Measurements from ENCODE around the gene UGT8.

UGT8 gene

DNA sequence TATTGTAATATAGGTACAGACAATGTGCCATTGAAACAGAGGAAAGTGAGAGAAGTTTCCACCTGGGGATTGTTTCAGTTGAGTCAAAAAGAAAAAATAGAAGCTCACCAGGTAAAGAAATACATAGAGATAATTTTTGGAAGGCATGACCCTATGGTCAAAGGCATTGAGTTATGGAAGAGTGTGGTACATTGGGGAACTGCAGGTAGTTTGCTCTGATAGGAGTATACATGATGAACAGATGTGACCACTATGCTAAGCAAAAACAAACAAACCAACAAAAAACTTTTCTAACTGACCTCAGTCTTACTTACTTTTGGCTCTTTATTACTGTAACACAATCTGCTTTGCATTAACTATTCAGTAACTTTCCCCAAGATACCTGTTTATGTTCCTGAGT lies 85.9 kb downstream of the UGT8 start:
- CTCF ChIA-PET = interaction anchor here (1.7 kb wide), 1 partner anchor 10 kb away, joined by 4 read pairs; no protein-coding TSS in a partner anchor
- POLR2A ChIA-PET = no interaction called here
- Histone ChIP-seq H3K27ac (ENCODE audit: extremely low read depth, low read depth, low read length) (no peak overlapping the region), H3K36me3 (ENCODE audit: control insufficient read depth in 2 of 2, insufficient read depth in 1 of 2, low read length in 2 of 2) (no peaks in the 10 kb centered on the region), H3K9me3 (ENCODE audit: control insufficient read depth, insufficient read depth, low read depth, low read length) (no peaks in the 10 kb centered on the region), H3K4me3 (ENCODE audit: low read depth, low read length) (no peak overlapping the region), H3K4me1 (ENCODE audit: control insufficient read depth, insufficient read depth, low read length) (no peaks in the 10 kb centered on the region)
- no peak for TF ChIP-seq ZNF112 (tag by site-specific recombination; IDR thresholded peaks at IDR 0.05)
- TF ChIP-seq, protein P1, sequence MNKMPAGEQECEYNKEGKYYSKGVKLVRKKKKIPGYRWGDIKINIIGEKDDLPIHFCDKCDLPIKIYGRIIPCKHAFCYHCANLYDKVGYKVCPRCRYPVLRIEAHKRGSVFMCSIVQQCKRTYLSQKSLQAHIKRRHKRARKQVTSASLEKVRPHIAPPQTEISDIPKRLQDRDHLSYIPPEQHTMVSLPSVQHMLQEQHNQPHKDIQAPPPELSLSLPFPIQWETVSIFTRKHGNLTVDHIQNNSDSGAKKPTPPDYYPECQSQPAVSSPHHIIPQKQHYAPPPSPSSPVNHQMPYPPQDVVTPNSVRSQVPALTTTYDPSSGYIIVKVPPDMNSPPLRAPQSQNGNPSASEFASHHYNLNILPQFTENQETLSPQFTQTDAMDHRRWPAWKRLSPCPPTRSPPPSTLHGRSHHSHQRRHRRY (tag by site-specific recombination; IDR thresholded peaks at IDR 0.05) = no peak
- TF ChIP-seq KLF9 (tag by site-specific recombination; IDR thresholded peaks at IDR 0.05; ENCODE audit: low read depth) = no peak
- TF ChIP-seq, protein P2, sequence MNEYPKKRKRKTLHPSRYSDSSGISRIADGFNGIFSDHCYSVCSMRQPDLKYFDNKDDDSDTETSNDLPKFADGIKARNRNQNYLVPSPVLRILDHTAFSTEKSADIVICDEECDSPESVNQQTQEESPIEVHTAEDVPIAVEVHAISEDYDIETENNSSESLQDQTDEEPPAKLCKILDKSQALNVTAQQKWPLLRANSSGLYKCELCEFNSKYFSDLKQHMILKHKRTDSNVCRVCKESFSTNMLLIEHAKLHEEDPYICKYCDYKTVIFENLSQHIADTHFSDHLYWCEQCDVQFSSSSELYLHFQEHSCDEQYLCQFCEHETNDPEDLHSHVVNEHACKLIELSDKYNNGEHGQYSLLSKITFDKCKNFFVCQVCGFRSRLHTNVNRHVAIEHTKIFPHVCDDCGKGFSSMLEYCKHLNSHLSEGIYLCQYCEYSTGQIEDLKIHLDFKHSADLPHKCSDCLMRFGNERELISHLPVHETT (tag by site-specific recombination; IDR thresholded peaks at IDR 0.05) = no peak
- TF ChIP-seq ZNF521 (tag by site-specific recombination; IDR thresholded peaks at IDR 0.05) = no peak
- no peak for TF ChIP-seq ZSCAN16 (tag by site-specific recombination; IDR thresholded peaks at IDR 0.05)
- TF ChIP-seq ZNF433 (tag by site-specific recombination; IDR thresholded peaks at IDR 0.05; ENCODE audit: low read depth) = no peak
- TF ChIP-seq, protein P3, sequence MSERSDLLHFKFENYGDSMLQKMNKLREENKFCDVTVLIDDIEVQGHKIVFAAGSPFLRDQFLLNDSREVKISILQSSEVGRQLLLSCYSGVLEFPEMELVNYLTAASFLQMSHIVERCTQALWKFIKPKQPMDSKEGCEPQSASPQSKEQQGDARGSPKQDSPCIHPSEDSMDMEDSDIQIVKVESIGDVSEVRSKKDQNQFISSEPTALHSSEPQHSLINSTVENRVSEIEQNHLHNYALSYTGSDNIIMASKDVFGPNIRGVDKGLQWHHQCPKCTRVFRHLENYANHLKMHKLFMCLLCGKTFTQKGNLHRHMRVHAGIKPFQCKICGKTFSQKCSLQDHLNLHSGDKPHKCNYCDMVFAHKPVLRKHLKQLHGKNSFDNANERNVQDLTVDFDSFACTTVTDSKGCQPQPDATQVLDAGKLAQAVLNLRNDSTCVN (tag by site-specific recombination; optimal IDR thresholded peaks at IDR 0.05) = no peak
- TF ChIP-seq ZNF510 (tag by site-specific recombination; IDR thresholded peaks at IDR 0.05; ENCODE audit: insufficient replicate concordance) = no peak
- TF ChIP-seq, protein P4, sequence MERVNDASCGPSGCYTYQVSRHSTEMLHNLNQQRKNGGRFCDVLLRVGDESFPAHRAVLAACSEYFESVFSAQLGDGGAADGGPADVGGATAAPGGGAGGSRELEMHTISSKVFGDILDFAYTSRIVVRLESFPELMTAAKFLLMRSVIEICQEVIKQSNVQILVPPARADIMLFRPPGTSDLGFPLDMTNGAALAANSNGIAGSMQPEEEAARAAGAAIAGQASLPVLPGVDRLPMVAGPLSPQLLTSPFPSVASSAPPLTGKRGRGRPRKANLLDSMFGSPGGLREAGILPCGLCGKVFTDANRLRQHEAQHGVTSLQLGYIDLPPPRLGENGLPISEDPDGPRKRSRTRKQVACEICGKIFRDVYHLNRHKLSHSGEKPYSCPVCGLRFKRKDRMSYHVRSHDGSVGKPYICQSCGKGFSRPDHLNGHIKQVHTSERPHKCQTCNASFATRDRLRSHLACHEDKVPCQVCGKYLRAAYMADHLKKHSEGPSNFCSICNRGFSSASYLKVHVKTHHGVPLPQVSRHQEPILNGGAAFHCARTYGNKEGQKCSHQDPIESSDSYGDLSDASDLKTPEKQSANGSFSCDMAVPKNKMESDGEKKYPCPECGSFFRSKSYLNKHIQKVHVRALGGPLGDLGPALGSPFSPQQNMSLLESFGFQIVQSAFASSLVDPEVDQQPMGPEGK (tag by site-specific recombination; IDR thresholded peaks at IDR 0.05) = no peak
- TF ChIP-seq ZNF114 (tag by site-specific recombination; IDR thresholded peaks at IDR 0.05) = no peak
- TF ChIP-seq, protein P5, sequence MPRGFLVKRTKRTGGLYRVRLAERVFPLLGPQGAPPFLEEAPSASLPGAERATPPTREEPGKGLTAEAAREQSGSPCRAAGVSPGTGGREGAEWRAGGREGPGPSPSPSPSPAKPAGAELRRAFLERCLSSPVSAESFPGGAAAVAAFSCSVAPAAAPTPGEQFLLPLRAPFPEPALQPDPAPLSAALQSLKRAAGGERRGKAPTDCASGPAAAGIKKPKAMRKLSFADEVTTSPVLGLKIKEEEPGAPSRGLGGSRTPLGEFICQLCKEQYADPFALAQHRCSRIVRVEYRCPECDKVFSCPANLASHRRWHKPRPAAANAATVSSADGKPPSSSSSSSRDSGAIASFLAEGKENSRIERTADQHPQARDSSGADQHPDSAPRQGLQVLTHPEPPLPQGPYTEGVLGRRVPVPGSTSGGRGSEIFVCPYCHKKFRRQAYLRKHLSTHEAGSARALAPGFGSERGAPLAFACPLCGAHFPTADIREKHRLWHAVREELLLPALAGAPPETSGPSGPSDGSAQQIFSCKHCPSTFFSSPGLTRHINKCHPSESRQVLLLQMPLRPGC (tag by site-specific recombination; IDR thresholded peaks at IDR 0.05) = no peak
- TF ChIP-seq ZNF37A (tag by site-specific recombination; IDR thresholded peaks at IDR 0.05) = no peak
- TF ChIP-seq YY2 (tag by site-specific recombination; IDR thresholded peaks at IDR 0.05) = no peak
- no peak for TF ChIP-seq ZNF394 (tag by site-specific recombination; IDR thresholded peaks at IDR 0.05; ENCODE audit: borderline replicate concordance)
- no peak for TF ChIP-seq ZNF121 (tag by site-specific recombination; IDR thresholded peaks at IDR 0.05)

DNA sequence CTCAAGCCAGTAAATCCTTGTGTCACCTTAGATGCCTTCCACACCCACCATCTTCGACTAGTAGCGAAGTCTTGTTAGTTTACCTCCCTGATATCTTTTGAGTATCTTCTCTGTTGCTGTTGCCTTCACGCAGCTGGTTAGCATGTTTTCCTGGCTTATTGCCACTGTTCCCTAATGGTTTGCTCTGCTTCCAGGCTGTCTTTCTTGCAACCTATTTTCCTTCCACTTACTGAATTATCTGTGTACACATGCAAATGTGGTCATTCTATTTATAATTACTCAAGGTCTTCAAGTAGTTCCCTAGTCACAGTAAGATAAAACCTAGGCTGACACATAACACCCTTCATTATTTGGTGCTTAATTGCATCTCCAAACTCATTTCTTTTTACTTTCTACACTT lies 89.5 kb downstream of the UGT8 start:
- Histone ChIP-seq H3K27ac (ENCODE audit: extremely low read depth, low read depth, low read length) (no peak overlapping the region), H3K9me3 (ENCODE audit: control insufficient read depth, insufficient read depth, low read depth, low read length) (no peaks in the 10 kb centered on the region), H3K4me1 (ENCODE audit: control insufficient read depth, insufficient read depth, low read length) (no peaks in the 10 kb centered on the region), H3K36me3 (ENCODE audit: control insufficient read depth in 2 of 2, insufficient read depth in 1 of 2, low read length in 2 of 2) (no peaks in the 10 kb centered on the region), H3K4me3 (ENCODE audit: low read depth, low read length) (no peak overlapping the region)
- ChIA-PET POLR2A (no interaction called here), CTCF (interaction anchor here (0.7 kb wide), 1 partner anchor 190 kb away, joined by 3 read pairs; no protein-coding TSS in a partner anchor)
- TF ChIP-seq ZNF2 (tag by site-specific recombination; IDR thresholded peaks at IDR 0.05) (no peak), ZNF658 (tag by site-specific recombination; IDR thresholded peaks at IDR 0.05) (no peak), MEIS1 (CRISPR knock-in tag; IDR thresholded peaks at IDR 0.05; ENCODE audit: borderline replicate concordance) (no peak), ZSCAN30 (tag by site-specific recombination; IDR thresholded peaks at IDR 0.05) (no peak), HOXC10 (CRISPR knock-in tag; IDR thresholded peaks at IDR 0.05) (no peak), ZFHX2 (tag by site-specific recombination; conservative IDR thresholded peaks at IDR 0.05) (no peak), ZNF112 (tag by site-specific recombination; IDR thresholded peaks at IDR 0.05) (no peak)
- TF ChIP-seq, protein P6, sequence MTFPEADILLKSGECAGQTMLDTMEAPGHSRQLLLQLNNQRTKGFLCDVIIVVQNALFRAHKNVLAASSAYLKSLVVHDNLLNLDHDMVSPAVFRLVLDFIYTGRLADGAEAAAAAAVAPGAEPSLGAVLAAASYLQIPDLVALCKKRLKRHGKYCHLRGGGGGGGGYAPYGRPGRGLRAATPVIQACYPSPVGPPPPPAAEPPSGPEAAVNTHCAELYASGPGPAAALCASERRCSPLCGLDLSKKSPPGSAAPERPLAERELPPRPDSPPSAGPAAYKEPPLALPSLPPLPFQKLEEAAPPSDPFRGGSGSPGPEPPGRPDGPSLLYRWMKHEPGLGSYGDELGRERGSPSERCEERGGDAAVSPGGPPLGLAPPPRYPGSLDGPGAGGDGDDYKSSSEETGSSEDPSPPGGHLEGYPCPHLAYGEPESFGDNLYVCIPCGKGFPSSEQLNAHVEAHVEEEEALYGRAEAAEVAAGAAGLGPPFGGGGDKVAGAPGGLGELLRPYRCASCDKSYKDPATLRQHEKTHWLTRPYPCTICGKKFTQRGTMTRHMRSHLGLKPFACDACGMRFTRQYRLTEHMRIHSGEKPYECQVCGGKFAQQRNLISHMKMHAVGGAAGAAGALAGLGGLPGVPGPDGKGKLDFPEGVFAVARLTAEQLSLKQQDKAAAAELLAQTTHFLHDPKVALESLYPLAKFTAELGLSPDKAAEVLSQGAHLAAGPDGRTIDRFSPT (tag by site-specific recombination; IDR thresholded peaks at IDR 0.05) = no peak

Data from HEK293 (cell line).